Central memory CD8-positive, alpha-beta T cell (primary cell): ENCODE data around the gene ATG9B.
A peak's percentile ranks its signal among the peaks of the same experiment; 100 is the strongest.
"Not testable (repeated sequence)": the region's sequence is repeated elsewhere in the genome, so short reads cannot be mapped to it uniquely, and the experiment has no call there.

Experiments used
- ATAC-seq: fragments of 150-1000 bp; cut with Tn5 transposase; replicated peaks from 2 replicates; pipeline ENCODE4 v1.10.0; 2022; ENCODE audit warnings: mild to moderate bottlenecking, moderate FRiP score, moderate number of reproducible peaks; ENCODE audit not compliant: poor library complexity, severe bottlenecking; ENCODE audit errors: extremely low read depth
- DNase-seq, 2 donors: peaks; one replicate each; pipeline ENCODE4 v3.0.0; 2021; ENCODE audit warnings: low spot score in 2 of 2
- H3K27ac Mint-ChIP-seq: one replicate; pipeline ENCODE4 v1.8.0; 2022; ENCODE audit warnings: low read depth, mild to moderate bottlenecking, moderate library complexity, mixed read lengths
- H3K27me3 Mint-ChIP-seq: one replicate; pipeline ENCODE4 v1.8.0; 2022; ENCODE audit warnings: mixed read lengths
- H3K36me3 Mint-ChIP-seq: one replicate; pipeline ENCODE4 v1.8.0; 2022; ENCODE audit warnings: mild to moderate bottlenecking, moderate library complexity, mixed read lengths; ENCODE audit not compliant: insufficient read depth
- H3K4me1 Mint-ChIP-seq: one replicate; pipeline ENCODE4 v1.8.0; 2022; ENCODE audit warnings: mixed read lengths
- H3K4me3 Mint-ChIP-seq: one replicate; pipeline ENCODE4 v1.8.0; 2022; ENCODE audit warnings: mild to moderate bottlenecking, moderate library complexity, mixed read lengths
- H3K9me3 Mint-ChIP-seq: one replicate; pipeline ENCODE4 v1.8.0; 2022; ENCODE audit warnings: mixed read lengths

ATG9B gene

GRCh38 chr7:151056283-151056665, 32.0 kb upstream of the ATG9B start:
- ATAC-seq, result no peak

GRCh38 chr7:151053751-151054150, 29.5 kb upstream of the ATG9B start:
- peaks cover 21% of the 10 kb centered on the region for H3K4me1 Mint-ChIP-seq
- H3K4me3 Mint-ChIP-seq, result no peak overlapping the region
- no peaks in the 10 kb centered on the region for H3K9me3 Mint-ChIP-seq
- DNase-seq, result no peak
- H3K27ac Mint-ChIP-seq, result no peak overlapping the region
- no peak for ATAC-seq
- H3K36me3 Mint-ChIP-seq, result peaks cover 6% of the 10 kb centered on the region
- H3K27me3 Mint-ChIP-seq, result peaks cover 16% of the 10 kb centered on the region

More at GRCh38 chr7:151056283-151056665, 32.0 kb upstream of the ATG9B start:
- peak overlapping the region; percentile 94 for H3K4me3 Mint-ChIP-seq
- no peak for DNase-seq
- H3K27ac Mint-ChIP-seq, result no peak overlapping the region
- H3K4me1 Mint-ChIP-seq, result peaks cover 31% of the 10 kb centered on the region
- peaks cover 16% of the 10 kb centered on the region for H3K27me3 Mint-ChIP-seq
- no peaks in the 10 kb centered on the region for H3K9me3 Mint-ChIP-seq
- H3K36me3 Mint-ChIP-seq, result peaks cover 14% of the 10 kb centered on the region

- peaks cover 15% of the 10 kb centered on the region for H3K4me1 Mint-ChIP-seq
- ATAC-seq (no peak), DNase-seq (no peak)
- H3K4me3 Mint-ChIP-seq, result no peak overlapping the region
- H3K27ac Mint-ChIP-seq, result no peak overlapping the region
- no peaks in the 10 kb centered on the region for H3K9me3 Mint-ChIP-seq
- H3K27me3 Mint-ChIP-seq, result peaks cover 16% of the 10 kb centered on the region
- H3K36me3 Mint-ChIP-seq, result peaks cover 2% of the 10 kb centered on the region
Observed at GRCh38 chr7:151053096-151053495, 28.8 kb upstream of the ATG9B start.

- H3K4me1 Mint-ChIP-seq, result peaks cover 5% of the 10 kb centered on the region
- no peaks in the 10 kb centered on the region for H3K36me3 Mint-ChIP-seq
- peak in 1 of 2 donors; percentile 30 for DNase-seq
Observed at GRCh38 chr7:151051108-151051507, 26.8 kb upstream of the ATG9B start.

GRCh38 chr7:151048911-151049463, 24.7 kb upstream of the ATG9B start:
- Mint-ChIP-seq H3K4me3 (no peak overlapping the region), H3K9me3 (no peaks in the 10 kb centered on the region), H3K27ac (no peak overlapping the region), H3K4me1 (peaks cover 5% of the 10 kb centered on the region), H3K27me3 (peaks cover 16% of the 10 kb centered on the region), H3K36me3 (peaks cover 1% of the 10 kb centered on the region)
- ATAC-seq, result no peak
- no peak for DNase-seq

More at GRCh38 chr7:151051108-151051507, 26.8 kb upstream of the ATG9B start:
- Mint-ChIP-seq H3K9me3 (no peaks in the 10 kb centered on the region), H3K27me3 (peaks cover 16% of the 10 kb centered on the region), H3K27ac (no peak overlapping the region), H3K4me3 (no peak overlapping the region)
- peak; percentile 74 for ATAC-seq

- no peak for DNase-seq
- peaks cover 1% of the 10 kb centered on the region for H3K36me3 Mint-ChIP-seq
- H3K4me1 Mint-ChIP-seq, result peaks cover 5% of the 10 kb centered on the region
Observed at GRCh38 chr7:151047976-151048815, 23.9 kb upstream of the ATG9B start, which contains the start of gene ASIC3. Gene ASIC3 (plus strand): TSS chr7:151048531. CDS start chr7:151048886, 355 bp downstream.

GRCh38 chr7:151046603-151047573, 22.6 kb upstream of the ATG9B start:
- H3K4me1 Mint-ChIP-seq, result no peaks in the 10 kb centered on the region
- ATAC-seq (no peak), DNase-seq (no peak)
- H3K9me3 Mint-ChIP-seq, result no peaks in the 10 kb centered on the region
- peaks cover 3% of the 10 kb centered on the region for H3K27me3 Mint-ChIP-seq
- no peak overlapping the region for H3K27ac Mint-ChIP-seq
- H3K36me3 Mint-ChIP-seq, result peaks cover 6% of the 10 kb centered on the region
- no peak overlapping the region for H3K4me3 Mint-ChIP-seq

More at GRCh38 chr7:151047976-151048815, 23.9 kb upstream of the ATG9B start, which contains the start of gene ASIC3:
- H3K4me3 Mint-ChIP-seq, result no peak within 1 kb of the TSS
- peaks cover 16% of the 10 kb centered on the region for H3K27me3 Mint-ChIP-seq
- no peaks in the 10 kb centered on the region for H3K9me3 Mint-ChIP-seq
- no peak for ATAC-seq
- H3K27ac Mint-ChIP-seq, result no peak within 1 kb of the TSS

GRCh38 chr7:151045967-151046366, 21.7 kb upstream of the ATG9B start:
- Mint-ChIP-seq H3K36me3 (peaks cover 7% of the 10 kb centered on the region), H3K27ac (no peak overlapping the region), H3K27me3 (no peaks in the 10 kb centered on the region), H3K9me3 (no peaks in the 10 kb centered on the region), H3K4me3 (no peak overlapping the region), H3K4me1 (no peaks in the 10 kb centered on the region)
- DNase-seq (no peak), ATAC-seq (no peak)

- Mint-ChIP-seq H3K9me3 (no peaks in the 10 kb centered on the region), H3K36me3 (peaks cover 7% of the 10 kb centered on the region), H3K27me3 (no peaks in the 10 kb centered on the region), H3K27ac (no peak overlapping the region), H3K4me3 (no peak overlapping the region), H3K4me1 (no peaks in the 10 kb centered on the region)
- ATAC-seq (no peak), DNase-seq (no peak)
Observed at GRCh38 chr7:151045262-151045661, 21.0 kb upstream of the ATG9B start.

GRCh38 chr7:151043959-151044358, 19.7 kb upstream of the ATG9B start:
- Mint-ChIP-seq H3K36me3 (peaks cover 7% of the 10 kb centered on the region), H3K4me3 (no peak overlapping the region), H3K4me1 (peaks cover 4% of the 10 kb centered on the region), H3K27ac (no peak overlapping the region), H3K27me3 (no peaks in the 10 kb centered on the region), H3K9me3 (no peaks in the 10 kb centered on the region)
- ATAC-seq (no peak), DNase-seq (no peak)

- H3K4me1 Mint-ChIP-seq, H3K27ac Mint-ChIP-seq, DNase-seq, ATAC-seq, H3K27me3 Mint-ChIP-seq, H3K36me3 Mint-ChIP-seq, H3K9me3 Mint-ChIP-seq, H3K4me3 Mint-ChIP-seq: not testable (repeated sequence)
Observed at GRCh38 chr7:151043449-151043848, 19.2 kb upstream of the ATG9B start.

- Mint-ChIP-seq H3K27me3 (no peaks in the 10 kb centered on the region), H3K9me3 (no peaks in the 10 kb centered on the region), H3K4me1 (peaks cover 4% of the 10 kb centered on the region), H3K36me3 (peaks cover 9% of the 10 kb centered on the region), H3K27ac (no peak overlapping the region), H3K4me3 (no peak overlapping the region)
- no peak for ATAC-seq
- DNase-seq, result no peak
Observed at GRCh38 chr7:151040616-151041375, 16.5 kb upstream of the ATG9B start.
